ENCODE measurements around the gene HAP1.
"Not testable (repeated sequence)": the region's sequence is repeated elsewhere in the genome, so short reads cannot be mapped to it uniquely, and the experiment has no call there.

HAP1 gene

GRCh38 chr17:41724476-41725050 is 9.9 kb downstream of the HAP1 start:
- no peak for DNase-seq

DNA sequence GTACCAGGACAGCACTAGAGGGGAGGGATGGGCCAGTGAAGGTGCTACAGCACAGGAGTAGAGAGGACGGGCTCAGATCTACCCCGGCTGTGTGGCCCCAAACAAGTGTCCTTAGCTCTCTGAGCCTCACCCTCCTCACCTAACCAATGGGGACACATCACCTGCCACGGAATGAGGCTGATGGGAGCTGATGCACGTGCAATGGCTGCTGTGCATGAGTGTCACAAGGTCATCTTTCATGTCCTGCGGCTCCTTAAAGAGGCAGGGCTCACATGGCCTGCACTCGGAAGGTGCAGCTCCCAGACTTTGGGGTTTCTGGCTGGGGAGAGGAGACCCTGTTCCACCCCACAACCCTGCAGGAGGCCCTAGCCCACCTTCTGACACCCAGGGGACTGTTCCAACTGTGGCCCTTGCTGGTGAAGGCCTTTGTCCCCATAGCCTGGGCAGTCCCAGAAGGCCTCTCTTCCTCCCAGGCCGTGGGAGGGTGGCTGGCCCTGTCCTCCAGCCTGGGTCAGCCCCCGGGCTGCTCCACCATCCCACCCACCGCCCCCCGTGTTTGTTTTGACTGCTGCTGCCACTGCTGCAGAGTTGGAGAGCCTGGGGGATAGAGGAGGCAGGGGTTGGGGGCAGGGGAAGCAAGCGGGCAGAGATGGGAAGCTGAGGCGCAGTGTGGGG is 10.5 kb downstream of the HAP1 start:
- no peak for DNase-seq

- DNase-seq = no peak
These were observed 12.2 kb downstream of the HAP1 start for GRCh38 chr17:41722231-41722630.

DNA sequence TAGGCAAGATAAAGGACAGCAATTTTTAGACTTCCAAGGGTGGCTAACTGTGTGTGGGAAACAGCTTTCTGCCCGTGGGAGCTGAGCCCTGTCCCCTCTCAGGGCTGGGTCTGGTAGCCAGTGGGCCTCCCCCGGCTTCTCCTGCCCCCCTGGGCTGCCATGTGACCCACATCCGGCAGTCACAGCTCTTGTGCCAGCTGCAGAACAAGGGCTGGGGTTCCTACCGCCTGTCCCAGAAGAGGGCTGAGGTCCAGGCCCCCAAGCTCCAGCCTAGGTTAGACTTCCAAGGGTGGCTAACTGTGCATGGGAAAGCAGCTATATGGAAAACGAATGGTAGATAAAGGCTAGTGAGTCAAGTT is 16.2 kb downstream of the HAP1 start:
- no peak for DNase-seq

DNA sequence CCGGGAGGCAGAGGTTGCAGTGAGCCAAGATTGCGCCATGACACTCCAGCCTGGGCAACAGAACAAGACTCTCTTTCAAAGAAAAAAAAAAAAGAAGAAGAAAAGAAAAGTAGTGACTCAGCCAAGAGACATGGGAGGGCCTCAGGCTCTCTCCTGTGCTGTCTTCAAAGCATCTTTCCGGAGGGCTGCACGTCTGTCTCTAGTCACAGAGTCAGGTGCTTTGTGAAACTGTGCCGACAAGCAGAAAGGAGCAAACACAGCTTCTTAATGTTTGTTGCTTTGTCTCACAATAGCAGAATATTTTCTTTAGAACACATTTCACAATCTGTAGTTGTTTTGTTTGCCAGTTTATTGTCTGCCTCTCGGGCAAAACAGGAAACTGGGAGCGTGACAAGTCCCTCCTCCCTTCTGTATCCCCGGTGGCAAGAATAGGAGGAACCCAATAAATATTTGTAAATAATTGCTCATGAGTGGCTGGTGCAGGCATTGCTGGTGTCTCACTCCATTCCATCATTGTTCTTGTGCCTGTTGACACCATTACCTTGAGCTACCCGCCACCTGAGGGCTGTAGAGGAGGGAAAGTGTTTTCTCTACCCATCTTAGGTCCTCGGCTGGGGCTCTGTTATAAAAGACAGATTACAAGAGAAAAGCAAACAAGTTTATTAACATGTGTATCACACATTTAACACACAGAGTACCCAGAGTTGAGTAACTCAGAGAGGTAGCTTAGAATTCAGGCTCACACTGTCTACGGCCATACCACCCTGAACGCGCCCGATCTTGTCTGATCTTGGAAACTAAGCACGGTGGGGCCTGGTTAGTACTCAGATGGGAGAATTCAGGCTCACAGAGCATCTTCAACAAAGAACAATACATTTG is 16.8 kb downstream of the HAP1 start:
- DNase-seq = no peak

GRCh38 chr17:41711669-41712400 is 22.6 kb downstream of the HAP1 start, which contains the start of gene GAST:
TSS of gene GAST (plus strand) at chr17:41712331. CDS start at chr17:41715437, 3,106 bp downstream.
- DNase-seq = no peak

GRCh38 chr17:41710472-41711090 is 23.9 kb downstream of the HAP1 start:
- DNase-seq = no peak

DNA sequence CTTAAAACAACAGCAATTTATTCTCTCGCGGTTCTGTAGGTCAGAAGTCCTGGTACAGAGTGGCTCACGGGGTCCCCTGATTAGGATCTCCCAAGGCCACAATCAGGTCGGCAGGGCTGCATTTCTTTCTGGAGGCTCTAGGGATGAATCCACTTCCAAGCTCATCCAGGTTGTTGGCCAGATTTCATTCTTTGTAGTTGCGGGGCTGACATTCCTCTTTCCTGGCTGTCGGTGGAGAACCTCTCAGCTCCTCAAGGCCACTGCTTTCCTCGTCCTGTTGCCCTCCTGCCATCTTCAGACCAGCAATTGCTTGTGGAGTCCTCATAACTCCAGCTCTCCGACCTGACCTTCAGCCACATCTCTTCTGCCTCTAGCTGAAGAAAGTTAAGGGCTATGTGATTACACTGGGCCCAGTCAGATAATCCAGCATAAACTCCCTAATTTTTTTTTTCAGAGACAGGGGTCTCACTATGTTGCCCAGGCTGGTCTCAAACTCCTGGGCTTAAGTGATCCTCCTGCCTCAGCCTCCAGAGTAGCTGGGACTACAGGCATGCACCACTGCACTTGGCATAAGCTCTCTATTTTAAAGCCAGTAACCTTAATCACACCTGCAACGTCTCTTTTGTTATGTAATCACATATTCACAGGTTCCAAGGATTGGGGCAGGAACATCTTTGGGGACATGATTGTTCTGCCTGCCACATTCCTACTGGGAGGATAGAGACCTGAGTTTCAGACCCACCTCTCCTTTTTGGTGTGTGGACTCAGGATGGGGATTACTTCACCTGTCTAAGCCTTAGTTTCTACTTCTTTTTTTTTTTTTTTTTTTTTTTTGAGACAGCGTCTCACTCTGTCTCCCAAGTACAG is 26.4 kb downstream of the HAP1 start:
- DNase-seq = no peak

GRCh38 chr17:41705271-41705991 is 29.0 kb downstream of the HAP1 start:
- DNase-seq = no peak

- no peak for DNase-seq
These were observed 31.7 kb downstream of the HAP1 start for GRCh38 chr17:41702712-41703111.

- not testable (repeated sequence) for DNase-seq
These were observed 33.6 kb downstream of the HAP1 start for GRCh38 chr17:41700843-41701242.

- no peak for DNase-seq
These were observed 37.1 kb downstream of the HAP1 start for GRCh38 chr17:41697122-41697962.

- peak; percentile 74 to 75 for DNase-seq
These were observed 38.3 kb downstream of the HAP1 start for GRCh38 chr17:41695954-41696757.

GRCh38 chr17:41695134-41695661 is 39.2 kb downstream of the HAP1 start:
- DNase-seq = no peak

GRCh38 chr17:41692722-41693521 is 41.5 kb downstream of the HAP1 start:
- DNase-seq = no peak

- DNase-seq = no peak
These were observed 43.2 kb downstream of the HAP1 start for GRCh38 chr17:41691031-41691777.

GRCh38 chr17:41690497-41690896 is 43.9 kb downstream of the HAP1 start:
- DNase-seq = no peak

Measured in stimulated activated CD4-positive, alpha-beta T cell treated with anti-CD3 and anti-CD28 coated beads, Interleukin-2, amount 100 ng/mL, for 48 hours (primary cell).